Left ventricle myocardium inferior (tissue), 1 donor: Measurements from ENCODE around the gene CSAG1. TPM values are rescaled to one million over a fixed set of nuclear protein-coding genes. Genes with fewer than 3 reads are reported as not detected.
"Not testable (repeated sequence)": the region's sequence is repeated elsewhere in the genome, so short reads cannot be mapped to it uniquely, and the experiment has no call there.

Experiments
- DNase-seq: peaks from one replicate; pipeline ENCODE4 v3.0.0-alpha.2; 2020
- H3K27ac ChIP-seq: fragments of 200-600 bp; replicated peaks from 2 replicates; pipeline ENCODE4 v1.8.0; 2021
- H3K27me3 ChIP-seq: fragments of 200-600 bp; 2 replicates; pipeline ENCODE4 v1.8.0; 2021; ENCODE audit warnings: low read depth
- H3K36me3 ChIP-seq: fragments of 200-600 bp; 2 replicates; pipeline ENCODE4 v1.8.0; 2021
- H3K4me1 ChIP-seq: fragments of 200-600 bp; 2 replicates; pipeline ENCODE4 v1.8.0; 2021
- H3K4me3 ChIP-seq: fragments of 200-600 bp; 2 replicates; pipeline ENCODE4 v1.8.0; 2021; ENCODE audit warnings: mild to moderate bottlenecking, moderate library complexity
- H3K9me3 ChIP-seq: fragments of 200-600 bp; replicated peaks from 2 replicates; pipeline ENCODE4 v1.8.0; 2021
- CTCF ChIP-seq: fragments of 200-600 bp; IDR thresholded peaks from 2 replicates; pipeline ENCODE4 v1.8.0; 2021; ENCODE audit warnings: antibody characterized with exemption, mild to moderate bottlenecking, borderline replicate concordance
- intact Hi-C: fragments of 100-400 bp; cut with micrococcal nuclease; formaldehyde crosslinking; loops from one replicate; pipeline ENCODE4 v1.11.0; 2022
- total RNA-seq: library from RNA; stranded (reverse); fragmentation: NEBNext Ultra II Directional; extraction: Animal tissue kit (Norgen Biotek cat#: 25700); gene quantifications from one replicate; pipeline ENCODE4 v1.2.1, GENCODE V29; 2021
- donor health status: DM: no; HTN: yes; CAD: no; lungs with severe emphysema.

CSAG1 gene
- total RNA-seq, 1 donor from 2014 or later = not detected

GRCh38 chrX:152738560-152738959 lies 5.0 kb upstream of the CSAG1 start:
- Histone ChIP-seq H3K36me3 (no peaks in the 10 kb centered on the region), H3K27ac (no peak overlapping the region), H3K4me3 (no peak overlapping the region), H3K27me3 (no peaks in the 10 kb centered on the region), H3K4me1 (no peaks in the 10 kb centered on the region), H3K9me3 (no peaks in the 10 kb centered on the region)
- DNase-seq = no peak
- TF ChIP-seq CTCF = no peak
- intact Hi-C loops = no loop called here

- H3K4me1 ChIP-seq, H3K27ac ChIP-seq, H3K36me3 ChIP-seq, H3K9me3 ChIP-seq, intact Hi-C loops, H3K27me3 ChIP-seq, DNase-seq, H3K4me3 ChIP-seq: not testable (repeated sequence)
Measured at GRCh38 chrX:152736528-152736927, 3.0 kb upstream of the CSAG1 start.

- TF ChIP-seq CTCF = no peak
- Histone ChIP-seq H3K27ac (no peak overlapping the region), H3K9me3 (no peaks in the 10 kb centered on the region), H3K36me3 (no peaks in the 10 kb centered on the region), H3K4me3 (no peak overlapping the region), H3K4me1 (no peaks in the 10 kb centered on the region), H3K27me3 (no peaks in the 10 kb centered on the region)
- DNase-seq = no peak
- intact Hi-C loops = no loop called here
Measured at GRCh38 chrX:152735860-152736511, 2.5 kb upstream of the CSAG1 start.

GRCh38 chrX:152735101-152735500 lies 1.6 kb upstream of the CSAG1 start:
- TF ChIP-seq CTCF = no peak

DNA sequence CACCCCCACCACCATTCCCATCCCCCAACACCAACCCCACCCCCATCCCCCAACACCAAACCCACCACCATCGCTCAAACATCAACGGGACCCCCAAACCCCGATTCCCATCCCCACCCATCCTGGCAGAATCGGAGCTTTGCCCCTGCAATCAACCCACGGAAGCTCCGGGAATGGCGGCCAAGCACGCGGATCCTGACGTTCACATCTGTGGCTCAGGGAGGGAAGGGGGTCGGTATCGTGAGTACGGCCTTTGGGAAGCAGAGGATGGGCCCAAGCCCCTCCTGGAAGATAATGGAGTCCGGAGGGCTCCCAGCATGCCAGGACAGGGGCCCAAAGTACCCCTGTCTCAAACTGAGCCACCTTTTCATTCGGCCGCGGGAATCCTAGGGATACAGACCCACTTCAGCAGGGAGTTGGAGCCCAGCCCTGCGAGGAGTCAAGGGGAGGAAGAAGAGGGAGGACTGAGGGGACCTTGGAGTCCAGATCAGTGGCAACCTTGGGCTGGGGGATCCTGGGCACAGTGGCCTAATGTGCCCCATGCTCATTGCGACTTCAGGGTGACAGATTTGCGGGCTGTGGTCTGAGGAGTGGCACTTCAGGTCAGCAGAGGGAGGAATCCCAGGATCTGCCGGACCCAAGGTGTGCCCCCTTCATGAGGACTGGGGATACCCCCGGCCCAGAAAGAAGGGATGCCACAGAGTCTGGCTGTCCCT lies 780 bp upstream of the CSAG1 start:
- intact Hi-C loops, H3K4me3 ChIP-seq, H3K27me3 ChIP-seq, H3K36me3 ChIP-seq, DNase-seq, H3K4me1 ChIP-seq, H3K27ac ChIP-seq, H3K9me3 ChIP-seq: not testable (repeated sequence)

More at GRCh38 chrX:152735101-152735500, 1.6 kb upstream of the CSAG1 start:
- Histone ChIP-seq H3K27ac (no peak overlapping the region), H3K27me3 (no peaks in the 10 kb centered on the region), H3K4me1 (no peaks in the 10 kb centered on the region), H3K9me3 (no peaks in the 10 kb centered on the region), H3K4me3 (no peak overlapping the region), H3K36me3 (no peaks in the 10 kb centered on the region)
- intact Hi-C loops = no loop called here
- no peak for DNase-seq

DNA sequence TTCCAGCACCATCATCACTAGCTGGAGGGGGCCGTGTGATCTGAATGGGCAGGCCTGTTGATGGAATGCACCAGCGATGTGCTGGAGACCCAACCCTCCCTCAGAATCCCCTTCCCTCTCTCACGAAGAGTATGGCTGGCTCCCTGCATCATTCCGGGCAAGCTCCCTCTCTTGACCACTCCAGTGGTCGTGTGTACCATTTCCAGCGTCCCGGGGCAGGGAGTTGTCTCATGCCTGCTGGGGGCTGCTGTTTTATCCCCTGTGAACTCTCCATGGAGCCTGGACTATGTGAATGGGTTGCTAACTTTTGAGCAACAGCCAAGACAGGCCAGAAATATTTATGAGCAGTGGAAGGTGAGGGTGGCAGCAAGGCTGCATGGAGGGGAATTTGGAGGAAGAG lies 8.1 kb downstream of the CSAG1 start:
- H3K36me3 ChIP-seq = no peaks in the 10 kb centered on the region
- no peak for TF ChIP-seq CTCF
- H3K27me3 ChIP-seq = no peaks in the 10 kb centered on the region
- H3K27ac ChIP-seq = no peak overlapping the region
- no peak overlapping the region for H3K4me3 ChIP-seq
- no peaks in the 10 kb centered on the region for H3K9me3 ChIP-seq
- H3K4me1 ChIP-seq = no peaks in the 10 kb centered on the region
- intact Hi-C loops = no loop called here
- no peak for DNase-seq

- intact Hi-C loops, DNase-seq, H3K36me3 ChIP-seq, H3K4me1 ChIP-seq, H3K4me3 ChIP-seq, H3K9me3 ChIP-seq, H3K27ac ChIP-seq, H3K27me3 ChIP-seq: not testable (repeated sequence)
Measured at GRCh38 chrX:152713815-152714787, 19.4 kb downstream of the CSAG1 start, which contains the start of gene MAGEA2B. MAGEA2B (plus strand) TSS chrX:152714628; CDS start chrX:152717107, 2,479 bp downstream.

DNA sequence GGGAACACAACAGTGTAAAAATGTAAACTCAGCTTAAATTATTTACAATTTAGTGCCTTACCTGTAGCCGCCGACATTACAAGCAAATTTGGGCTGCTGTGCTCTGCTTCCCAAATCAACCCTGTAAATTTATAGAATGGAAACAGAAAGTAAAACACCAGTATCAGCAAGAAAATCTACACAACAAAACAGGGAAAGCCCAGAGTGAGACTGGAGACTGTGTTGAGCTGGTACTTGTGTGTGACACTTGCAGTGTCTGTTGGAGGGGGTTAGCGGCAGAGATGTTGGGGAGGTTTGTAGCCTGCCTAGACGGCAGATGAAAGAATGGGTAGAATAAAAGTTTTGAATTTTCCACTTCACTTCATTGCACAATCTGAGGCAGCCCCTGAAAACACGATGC lies 20.3 kb downstream of the CSAG1 start:
- H3K4me3 ChIP-seq, H3K27me3 ChIP-seq, DNase-seq, H3K27ac ChIP-seq, H3K4me1 ChIP-seq, H3K9me3 ChIP-seq, intact Hi-C loops, H3K36me3 ChIP-seq: not testable (repeated sequence)

GRCh38 chrX:152709173-152709572 lies 24.3 kb downstream of the CSAG1 start, which contains the start of gene CSAG2:
CSAG2 (minus strand) TSS chrX:152709273; CDS start chrX:152709112, 161 bp downstream.
- H3K27ac ChIP-seq, DNase-seq, intact Hi-C loops: not testable (repeated sequence)

More at GRCh38 chrX:152709173-152709572, 24.3 kb downstream of the CSAG1 start, which contains the start of gene CSAG2:
- H3K36me3 ChIP-seq, H3K27me3 ChIP-seq, H3K4me1 ChIP-seq, H3K9me3 ChIP-seq, H3K4me3 ChIP-seq: not testable (repeated sequence)
